HCT116 (cell line): ENCODE measurements around the gene KISS1R. TPM values are rescaled to one million over a fixed set of nuclear protein-coding genes. Genes with fewer than 3 reads are reported as not detected.

ENCODE experiments used
- ATAC-seq: fragments of 200-7000 bp; cut with Tn5 transposase; 2 replicates; pipeline ENCODE4 v1.9.1; 2020; ENCODE audit warnings: mild to moderate bottlenecking, moderate library complexity
- BruUV-seq: library from RNA; stranded (reverse); fragments of 400-500 nt; replicated peaks from 2 replicates; lab custom pipeline; 2021; lab: Mats Ljungman, UMichigan
- CTCF ChIA-PET: fragments of 300-600 bp; sonication (Branson Sonifier 250); formaldehyde crosslinking; loops from one replicate; lab custom pipeline; 2021; ENCODE audit warnings: antibody characterized with exemption; lab: Charles Lee
- POLR2A ChIA-PET: fragments of 300-600, 350-600 bp; sonication (Branson Sonifier 250); formaldehyde crosslinking; loops from one replicate; lab custom pipeline; 2021; ENCODE audit warnings: antibody characterized with exemption; lab: Charles Lee
- RAD21 ChIA-PET, 2 experiments: fragments of 300-600 bp; sonication (Branson Sonifier 250); formaldehyde crosslinking; loops; one replicate each; lab custom pipeline; 2023; ENCODE audit warnings: low total read pairs in 2 of 2; ENCODE audit not compliant: uncharacterized antibody in 2 of 2, unreplicated experiment in 2 of 2, low non-redundant PET in 1 of 2; lab: Charles Lee
- DNase-seq: peaks from one replicate; pipeline ENCODE4 v3.0.0-alpha.2; 2010; ENCODE audit warnings: low read depth, low spot score
- H2AFZ ChIP-seq: fragments of 200-600 bp; shearing (Covaris generic), sonication (generic); 2 replicates; pipeline ENCODE4 v1.6.1; 2017; ENCODE audit warnings: low read depth, mixed run types, mixed read lengths, antibody characterized with exemption, low read length; ENCODE audit not compliant: poor library complexity, severe bottlenecking
- H3K27ac ChIP-seq: 2 replicates; pipeline ENCODE4 v1.5.1; 2012; ENCODE audit warnings: low read depth, low read length
- H3K27me3 ChIP-seq: fragments of 200-600 bp; sonication (generic); 2 replicates; pipeline ENCODE4 v1.6.1; 2016; ENCODE audit warnings: mixed run types, low read length, mixed read lengths; ENCODE audit not compliant: insufficient read depth
- H3K36me3 ChIP-seq, 2 experiments: fragments of 200-500 bp in 1 of 2; fragments of 200-600 bp in 1 of 2; sonication (Bioruptor generic) in 1 of 2; sonication (generic) in 1 of 2; 2 replicates each; pipeline versions ENCODE4 v1.5.1 to v1.6.1; 2014 to 2016; ENCODE audit warnings: low read length in 2 of 2, inconsistent platforms in 1 of 2, mixed read lengths in 1 of 2, mixed run types in 1 of 2; ENCODE audit not compliant: insufficient read depth in 2 of 2, control insufficient read depth in 1 of 2
- H3K4me1 ChIP-seq, 2 experiments: fragments of 200-600 bp in 1 of 2; sonication (generic) in 1 of 2; 2 replicates each; pipeline versions ENCODE4 v1.5.1 to v1.6.1; 2012 to 2017; ENCODE audit warnings: low read length in 2 of 2, inconsistent platforms in 1 of 2, mild to moderate bottlenecking in 1 of 2, mixed read lengths in 1 of 2, mixed run types in 1 of 2, moderate library complexity in 1 of 2; ENCODE audit not compliant: insufficient read depth in 2 of 2, control insufficient read depth in 1 of 2
- H3K4me2 ChIP-seq: fragments of 200-600 bp; sonication (generic); 2 replicates; pipeline ENCODE4 v1.6.1; 2017; ENCODE audit warnings: mixed run types, low read length, mixed read lengths
- H3K4me3 ChIP-seq, 2 experiments: fragments of 200-600 bp in 1 of 2; sonication (generic) in 1 of 2; replicated peaks in 1 of 2; 2 replicates each; pipeline ENCODE4 v1.5.1; 2011 to 2016; ENCODE audit warnings: low read length in 2 of 2, control low read depth in 1 of 2, low read depth in 1 of 2, mild to moderate bottlenecking in 1 of 2, mixed read lengths in 1 of 2, mixed run types in 1 of 2
- H3K79me2 ChIP-seq: fragments of 200-600 bp; sonication (generic); 2 replicates; pipeline ENCODE4 v1.6.1; 2017; ENCODE audit warnings: mild to moderate bottlenecking, mixed run types, low read length, moderate library complexity, mixed read lengths; ENCODE audit not compliant: insufficient read depth
- H3K9ac ChIP-seq: fragments of 200-600 bp; sonication (generic); 2 replicates; pipeline ENCODE4 v1.6.1; 2016; ENCODE audit warnings: low read length, mixed read lengths
- H3K9me2 ChIP-seq: fragments of 200-600 bp; sonication (generic), shearing (Covaris generic); 2 replicates; pipeline ENCODE4 v1.6.1; 2017; ENCODE audit warnings: mixed run types, mild to moderate bottlenecking, moderate library complexity; ENCODE audit not compliant: insufficient read depth
- H3K9me3 ChIP-seq, 2 experiments: fragments of 200-500 bp in 1 of 2; fragments of 200-600 bp in 1 of 2; sonication (Bioruptor generic) in 1 of 2; sonication (generic) in 1 of 2; 2 replicates each; pipeline ENCODE4 v1.6.1; 2014 to 2017; ENCODE audit warnings: low read length in 2 of 2, mixed read lengths in 2 of 2, inconsistent platforms in 1 of 2, low read depth in 1 of 2, mild to moderate bottlenecking in 1 of 2, mixed run types in 1 of 2, moderate library complexity in 1 of 2; ENCODE audit not compliant: control insufficient read depth in 1 of 2, insufficient read depth in 1 of 2
- H4K20me1 ChIP-seq: fragments of 200-600 bp; sonication (generic), shearing (Covaris generic); 2 replicates; pipeline ENCODE4 v1.6.1; 2017; ENCODE audit warnings: mixed run types, mild to moderate bottlenecking, moderate library complexity; ENCODE audit not compliant: insufficient read depth
- CBX3 ChIP-seq: IDR thresholded peaks from 2 replicates; pipeline ENCODE4 v1.6.1; 2012; ENCODE audit warnings: low read depth
- CEBPB ChIP-seq: IDR thresholded peaks from 2 replicates; pipeline ENCODE4 v1.6.1; 2012; ENCODE audit warnings: low read depth
- EGR1 ChIP-seq: IDR thresholded peaks from 2 replicates; pipeline ENCODE4 v1.6.1; 2012; ENCODE audit warnings: low read depth
- ELF1 ChIP-seq: IDR thresholded peaks from 2 replicates; pipeline ENCODE4 v1.6.1; 2012; ENCODE audit warnings: low read depth, borderline replicate concordance
- EZH2phosphoT487 ChIP-seq: fragments of 200-600 bp; IDR thresholded peaks from 2 replicates; pipeline ENCODE4 v1.6.1; 2018; ENCODE audit warnings: antibody characterized with exemption, borderline replicate concordance
- JUND ChIP-seq: IDR thresholded peaks from 2 replicates; pipeline ENCODE4 v1.6.1; 2012
- POLR2A ChIP-seq: IDR thresholded peaks from 2 replicates; pipeline ENCODE4 v1.7.0; 2011; ENCODE audit warnings: borderline replicate concordance; ENCODE audit not compliant: insufficient read depth, insufficient read length; ENCODE audit errors: extremely low read depth
- POLR2AphosphoS5 ChIP-seq: IDR thresholded peaks from 2 replicates; pipeline ENCODE4 v1.6.1; 2011; ENCODE audit warnings: mild to moderate bottlenecking, low read depth, low read length, moderate library complexity
- RAD21 ChIP-seq: IDR thresholded peaks from 2 replicates; pipeline ENCODE4 v1.6.1; 2012; ENCODE audit warnings: low read depth, mild to moderate bottlenecking
- SP1 ChIP-seq: IDR thresholded peaks from 2 replicates; pipeline ENCODE4 v1.6.1; 2012; ENCODE audit warnings: low read depth
- SRF ChIP-seq: IDR thresholded peaks from 2 replicates; pipeline ENCODE4 v1.6.1; 2012; ENCODE audit warnings: low read depth
- TCF7L2 ChIP-seq: IDR thresholded peaks from 2 replicates; pipeline ENCODE4 v1.7.0; 2011; ENCODE audit warnings: borderline replicate concordance, inconsistent platforms; ENCODE audit not compliant: insufficient read depth, insufficient read length; ENCODE audit errors: extremely low read depth
- YY1 ChIP-seq: IDR thresholded peaks from 2 replicates; pipeline ENCODE4 v1.6.1; 2011; ENCODE audit warnings: low read length, low read depth, moderate library complexity, mild to moderate bottlenecking; ENCODE audit not compliant: insufficient replicate concordance; ENCODE audit errors: extremely low read depth
- ZFX ChIP-seq: fragments of 450-650 bp; IDR thresholded peaks from 2 replicates; pipeline ENCODE4 v1.6.1; 2017
- ZNF274 ChIP-seq: fragments of 200-500 bp; sonication (Bioruptor generic); IDR thresholded peaks from 2 replicates; pipeline ENCODE4 v1.6.1; 2014; ENCODE audit warnings: mild to moderate bottlenecking, low read depth, low read length, inconsistent platforms
- intact Hi-C: fragments of 100-400 bp; cut with micrococcal nuclease; formaldehyde crosslinking; loops from 2 replicates; pipeline ENCODE4 v1.10.0; 2022
- total RNA-seq: library from RNA; stranded (reverse); gene quantifications from one replicate; pipeline ENCODE4 v1.2.1, GENCODE V29; 2021; ENCODE audit not compliant: unreplicated experiment
- TF ChIP-seq, protein P1 (sequence below): IDR thresholded peaks from 2 replicates; pipeline ENCODE4 v1.6.1; 2012
- TF ChIP-seq, protein P2 (sequence below), 3 experiments: fragments of 200-600 bp in 1 of 3; sonication (generic) in 1 of 3; IDR thresholded peaks in 2 of 3; conservative IDR thresholded peaks in 1 of 3; 2 replicates each; pipeline ENCODE4 v1.5.1; 2012 to 2017; ENCODE audit warnings: low read depth in 2 of 3, low read length in 2 of 3, antibody characterized with exemption in 1 of 3, borderline replicate concordance in 1 of 3, control low read depth in 1 of 3, mild to moderate bottlenecking in 1 of 3, mixed read lengths in 1 of 3, mixed run types in 1 of 3, moderate library complexity in 1 of 3; ENCODE audit not compliant: insufficient read depth in 1 of 3
- TF ChIP-seq, protein P3 (sequence below): IDR thresholded peaks from 2 replicates; pipeline ENCODE4 v1.6.1; 2011; ENCODE audit warnings: mild to moderate bottlenecking, low read length, moderate library complexity; ENCODE audit not compliant: insufficient replicate concordance; ENCODE audit errors: extremely low read depth
- TF ChIP-seq, protein P4 (sequence below): IDR thresholded peaks from 2 replicates; pipeline ENCODE4 v1.6.1; 2012

Gene KISS1R
- total RNA-seq, 1 experiment from 2014 or later: 5.9 TPM

DNA sequence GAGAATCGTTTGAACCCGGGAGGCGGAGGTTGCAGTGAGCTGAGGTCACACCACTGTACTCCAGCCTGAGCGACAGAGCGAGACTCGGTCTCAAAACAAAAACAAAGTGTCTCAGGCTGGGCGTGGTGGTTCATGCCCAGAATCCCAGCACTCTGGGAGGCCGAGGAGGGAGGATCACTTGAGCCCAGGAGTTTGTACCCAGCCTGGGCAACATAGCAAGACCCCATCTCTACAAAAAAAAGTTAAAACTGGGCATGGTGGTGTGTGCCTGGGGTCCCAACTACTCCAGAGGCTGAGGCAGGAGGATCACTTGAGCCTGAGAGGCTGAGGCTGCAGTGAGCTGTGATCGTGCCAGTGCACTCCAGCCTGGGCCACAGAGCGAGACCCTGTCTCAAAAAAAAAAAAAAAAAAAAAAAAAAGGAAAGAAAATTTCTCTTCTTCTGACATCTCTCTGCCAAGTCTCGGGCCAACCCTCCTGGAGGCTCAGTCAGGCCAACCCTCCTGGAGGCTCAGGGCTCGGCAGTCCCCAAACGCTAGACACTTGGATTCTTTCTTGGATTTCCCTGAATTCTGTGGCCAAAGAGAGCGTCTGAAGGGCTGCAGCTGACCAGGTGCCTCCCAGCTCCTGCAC is 35.0 kb downstream of the KISS1R start:
- Histone ChIP-seq H3K9ac (peak overlapping the region; percentile 42), H3K4me3 (peak overlapping the region in 1 of 2 experiments; percentile 30; a peak in 2 of 4 replicates), H3K4me2 (peak overlapping the region; percentile 67), H2AFZ (no peak overlapping the region), H4K20me1 (no peaks in the 10 kb centered on the region), H3K27ac (peak overlapping the region; percentile 53; the same call in 1 of the 2 replicates), H3K9me3 (no peaks in the 10 kb centered on the region), H3K9me2 (no peaks in the 10 kb centered on the region), H3K79me2 (peaks cover 18% of the 10 kb centered on the region), H3K27me3 (no peaks in the 10 kb centered on the region), H3K36me3 (no peaks in the 10 kb centered on the region; a peak in 1 of 4 replicates), H3K4me1 (peaks cover 60 to 86% of the 10 kb centered on the region in 2 experiments)
- no peak for TF ChIP-seq EZH2phosphoT487
- TF ChIP-seq POLR2AphosphoS5: no peak
- TF ChIP-seq ELF1: no peak
- no peak for TF ChIP-seq POLR2A
- no peak for TF ChIP-seq ZFX
- no peak for TF ChIP-seq YY1
- no peak for TF ChIP-seq TCF7L2
- no peak for TF ChIP-seq RAD21
- TF ChIP-seq JUND: no peak
- TF ChIP-seq EGR1: no peak
- TF ChIP-seq, protein P1, sequence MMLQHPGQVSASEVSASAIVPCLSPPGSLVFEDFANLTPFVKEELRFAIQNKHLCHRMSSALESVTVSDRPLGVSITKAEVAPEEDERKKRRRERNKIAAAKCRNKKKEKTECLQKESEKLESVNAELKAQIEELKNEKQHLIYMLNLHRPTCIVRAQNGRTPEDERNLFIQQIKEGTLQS: no peak
- TF ChIP-seq, protein P2, sequence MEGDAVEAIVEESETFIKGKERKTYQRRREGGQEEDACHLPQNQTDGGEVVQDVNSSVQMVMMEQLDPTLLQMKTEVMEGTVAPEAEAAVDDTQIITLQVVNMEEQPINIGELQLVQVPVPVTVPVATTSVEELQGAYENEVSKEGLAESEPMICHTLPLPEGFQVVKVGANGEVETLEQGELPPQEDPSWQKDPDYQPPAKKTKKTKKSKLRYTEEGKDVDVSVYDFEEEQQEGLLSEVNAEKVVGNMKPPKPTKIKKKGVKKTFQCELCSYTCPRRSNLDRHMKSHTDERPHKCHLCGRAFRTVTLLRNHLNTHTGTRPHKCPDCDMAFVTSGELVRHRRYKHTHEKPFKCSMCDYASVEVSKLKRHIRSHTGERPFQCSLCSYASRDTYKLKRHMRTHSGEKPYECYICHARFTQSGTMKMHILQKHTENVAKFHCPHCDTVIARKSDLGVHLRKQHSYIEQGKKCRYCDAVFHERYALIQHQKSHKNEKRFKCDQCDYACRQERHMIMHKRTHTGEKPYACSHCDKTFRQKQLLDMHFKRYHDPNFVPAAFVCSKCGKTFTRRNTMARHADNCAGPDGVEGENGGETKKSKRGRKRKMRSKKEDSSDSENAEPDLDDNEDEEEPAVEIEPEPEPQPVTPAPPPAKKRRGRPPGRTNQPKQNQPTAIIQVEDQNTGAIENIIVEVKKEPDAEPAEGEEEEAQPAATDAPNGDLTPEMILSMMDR (IDR thresholded peaks at IDR 0.05 in 2 of 3, conservative IDR thresholded peaks at IDR 0.05 in 1 of 3; ENCODE audit: borderline replicate concordance in 1 of 3, insufficient read depth in 1 of 3, low read depth in 2 of 3, low read length in 2 of 3): no peak
- TF ChIP-seq, protein P3, sequence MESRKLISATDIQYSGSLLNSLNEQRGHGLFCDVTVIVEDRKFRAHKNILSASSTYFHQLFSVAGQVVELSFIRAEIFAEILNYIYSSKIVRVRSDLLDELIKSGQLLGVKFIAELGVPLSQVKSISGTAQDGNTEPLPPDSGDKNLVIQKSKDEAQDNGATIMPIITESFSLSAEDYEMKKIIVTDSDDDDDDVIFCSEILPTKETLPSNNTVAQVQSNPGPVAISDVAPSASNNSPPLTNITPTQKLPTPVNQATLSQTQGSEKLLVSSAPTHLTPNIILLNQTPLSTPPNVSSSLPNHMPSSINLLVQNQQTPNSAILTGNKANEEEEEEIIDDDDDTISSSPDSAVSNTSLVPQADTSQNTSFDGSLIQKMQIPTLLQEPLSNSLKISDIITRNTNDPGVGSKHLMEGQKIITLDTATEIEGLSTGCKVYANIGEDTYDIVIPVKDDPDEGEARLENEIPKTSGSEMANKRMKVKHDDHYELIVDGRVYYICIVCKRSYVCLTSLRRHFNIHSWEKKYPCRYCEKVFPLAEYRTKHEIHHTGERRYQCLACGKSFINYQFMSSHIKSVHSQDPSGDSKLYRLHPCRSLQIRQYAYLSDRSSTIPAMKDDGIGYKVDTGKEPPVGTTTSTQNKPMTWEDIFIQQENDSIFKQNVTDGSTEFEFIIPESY: no peak
- TF ChIP-seq CBX3: no peak
- TF ChIP-seq CEBPB: no peak
- TF ChIP-seq, protein P4, sequence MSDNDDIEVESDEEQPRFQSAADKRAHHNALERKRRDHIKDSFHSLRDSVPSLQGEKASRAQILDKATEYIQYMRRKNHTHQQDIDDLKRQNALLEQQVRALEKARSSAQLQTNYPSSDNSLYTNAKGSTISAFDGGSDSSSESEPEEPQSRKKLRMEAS: no peak
- no peak for TF ChIP-seq SRF
- no peak for TF ChIP-seq ZNF274
- no peak for TF ChIP-seq SP1
- ATAC-seq (no peak), DNase-seq (no peak)
- ChIA-PET CTCF (no interaction called here), POLR2A (no interaction called here), RAD21 (no interaction called here)
- intact Hi-C loops: no loop called here
- BruUV-seq: no TSS peak
